Measurements from ENCODE around the gene DDR1. TPM values are rescaled to one million over a fixed set of nuclear protein-coding genes. Genes with fewer than 3 reads are reported as not detected.
"Not testable (repeated sequence)": the region's sequence is repeated elsewhere in the genome, so short reads cannot be mapped to it uniquely, and the experiment has no call there.

The DDR1 gene
- total and polyA plus RNA-seq, 4 donors, result 6.8 to 32.0 (median 22.5) TPM

GRCh38 chr6:30847971-30848436 is 36.3 kb upstream of the DDR1 start:
- WGBS, 2 donors, result 74 to 81% methylated on average over 9 of the region's 9 CpGs
- intact Hi-C loops (cut with DNase I), result no loop called here
- H3K4me3 ChIP-seq (ENCODE audit: low read length in 2 of 2), result no peak overlapping the region
- H3K4me1 ChIP-seq (ENCODE audit: control insufficient read depth in 1 of 2, insufficient read depth in 2 of 2, low read length in 2 of 2), result no peaks in the 10 kb centered on the region
- no peak for DNase-seq
- H3K27me3 ChIP-seq (ENCODE audit: control insufficient read depth in 1 of 2, insufficient read depth in 2 of 2, low read length in 1 of 2), result no peaks in the 10 kb centered on the region
- no peak overlapping the region for H3K27ac ChIP-seq (ENCODE audit: low read depth in 1 of 2, low read length in 2 of 2)
- no peaks in the 10 kb centered on the region for H3K36me3 ChIP-seq (ENCODE audit: control insufficient read depth in 1 of 2, insufficient read depth in 2 of 2, low read length in 1 of 2)
- no peaks in the 10 kb centered on the region for H3K9me3 ChIP-seq (ENCODE audit: control insufficient read depth, low read length)
- ATAC-seq (ENCODE audit: low FRiP score), result no peak

GRCh38 chr6:30849903-30850651 is 34.2 kb upstream of the DDR1 start:
- Histone ChIP-seq H3K9me3 (ENCODE audit: control insufficient read depth, low read length) (no peaks in the 10 kb centered on the region), H3K36me3 (ENCODE audit: control insufficient read depth in 1 of 2, insufficient read depth in 2 of 2, low read length in 1 of 2) (no peaks in the 10 kb centered on the region), H3K27ac (ENCODE audit: low read depth in 1 of 2, low read length in 2 of 2) (no peak overlapping the region), H3K4me1 (ENCODE audit: control insufficient read depth in 1 of 2, insufficient read depth in 2 of 2, low read length in 2 of 2) (no peaks in the 10 kb centered on the region), H3K4me3 (ENCODE audit: low read length in 2 of 2) (no peak overlapping the region), H3K27me3 (ENCODE audit: control insufficient read depth in 1 of 2, insufficient read depth in 2 of 2, low read length in 1 of 2) (no peaks in the 10 kb centered on the region)
- ATAC-seq (ENCODE audit: low FRiP score) (no peak), DNase-seq (no peak)
- WGBS, 2 donors, result 62 to 66% methylated on average over 6 of the region's 6 CpGs
- intact Hi-C loops (cut with DNase I), result no loop called here

GRCh38 chr6:30852459-30852858 is 31.9 kb upstream of the DDR1 start:
- H3K9me3 ChIP-seq (ENCODE audit: control insufficient read depth, low read length); H3K27ac ChIP-seq (ENCODE audit: low read depth in 1 of 2, low read length in 2 of 2); H3K4me1 ChIP-seq (ENCODE audit: control insufficient read depth in 1 of 2, insufficient read depth in 2 of 2, low read length in 2 of 2); ATAC-seq (ENCODE audit: low FRiP score); DNase-seq; intact Hi-C loops (cut with DNase I); H3K27me3 ChIP-seq (ENCODE audit: control insufficient read depth in 1 of 2, insufficient read depth in 2 of 2, low read length in 1 of 2); H3K4me3 ChIP-seq (ENCODE audit: low read length in 2 of 2); H3K36me3 ChIP-seq (ENCODE audit: control insufficient read depth in 1 of 2, insufficient read depth in 2 of 2, low read length in 1 of 2): not testable (repeated sequence)
- WGBS, 2 donors, result 92 to 97% methylated on average over 2 of the region's 2 CpGs

GRCh38 chr6:30854285-30855040 is 29.9 kb upstream of the DDR1 start:
- H3K27me3 ChIP-seq (ENCODE audit: control insufficient read depth in 1 of 2, insufficient read depth in 2 of 2, low read length in 1 of 2), result no peaks in the 10 kb centered on the region
- H3K4me1 ChIP-seq (ENCODE audit: control insufficient read depth in 1 of 2, insufficient read depth in 2 of 2, low read length in 2 of 2), result no peaks in the 10 kb centered on the region
- H3K27ac ChIP-seq (ENCODE audit: low read depth in 1 of 2, low read length in 2 of 2), result no peak overlapping the region
- no peaks in the 10 kb centered on the region for H3K36me3 ChIP-seq (ENCODE audit: control insufficient read depth in 1 of 2, insufficient read depth in 2 of 2, low read length in 1 of 2)
- no peak overlapping the region for H3K4me3 ChIP-seq (ENCODE audit: low read length in 2 of 2)
- 91 to 95% methylated on average over 5 of the region's 5 CpGs for WGBS, 2 donors
- intact Hi-C loops (cut with DNase I), result no loop called here
- DNase-seq (no peak), ATAC-seq (ENCODE audit: low FRiP score) (no peak)
- H3K9me3 ChIP-seq (ENCODE audit: control insufficient read depth, low read length), result no peaks in the 10 kb centered on the region

- H3K9me3 ChIP-seq (ENCODE audit: control insufficient read depth, low read length), result no peaks in the 10 kb centered on the region
- no peaks in the 10 kb centered on the region for H3K27me3 ChIP-seq (ENCODE audit: control insufficient read depth in 1 of 2, insufficient read depth in 2 of 2, low read length in 1 of 2)
- H3K4me1 ChIP-seq (ENCODE audit: control insufficient read depth in 1 of 2, insufficient read depth in 2 of 2, low read length in 2 of 2), result no peaks in the 10 kb centered on the region
- H3K27ac ChIP-seq (ENCODE audit: low read depth in 1 of 2, low read length in 2 of 2), result no peak overlapping the region
- WGBS, 2 donors, result 76 to 81% methylated on average over 6 of the region's 6 CpGs
- ATAC-seq (ENCODE audit: low FRiP score), result no peak
- H3K4me3 ChIP-seq (ENCODE audit: low read length in 2 of 2), result no peak overlapping the region
- no peak for DNase-seq
- intact Hi-C loops (cut with DNase I), result no loop called here
- no peaks in the 10 kb centered on the region for H3K36me3 ChIP-seq (ENCODE audit: control insufficient read depth in 1 of 2, insufficient read depth in 2 of 2, low read length in 1 of 2)
These were observed 28.8 kb upstream of the DDR1 start for GRCh38 chr6:30855429-30856075.

GRCh38 chr6:30857112-30857511 is 27.2 kb upstream of the DDR1 start:
- no peak overlapping the region for H3K4me3 ChIP-seq (ENCODE audit: low read length in 2 of 2)
- no peaks in the 10 kb centered on the region for H3K4me1 ChIP-seq (ENCODE audit: control insufficient read depth in 1 of 2, insufficient read depth in 2 of 2, low read length in 2 of 2)
- H3K9me3 ChIP-seq (ENCODE audit: control insufficient read depth, low read length), result no peaks in the 10 kb centered on the region
- H3K27ac ChIP-seq (ENCODE audit: low read depth in 1 of 2, low read length in 2 of 2), result no peak overlapping the region
- intact Hi-C loops (cut with DNase I), result no loop called here
- no peaks in the 10 kb centered on the region for H3K36me3 ChIP-seq (ENCODE audit: control insufficient read depth in 1 of 2, insufficient read depth in 2 of 2, low read length in 1 of 2)
- no peaks in the 10 kb centered on the region for H3K27me3 ChIP-seq (ENCODE audit: control insufficient read depth in 1 of 2, insufficient read depth in 2 of 2, low read length in 1 of 2)
- DNase-seq (no peak), ATAC-seq (ENCODE audit: low FRiP score) (no peak)
- 61 to 66% methylated on average over 5 of the region's 5 CpGs for WGBS, 2 donors

- 61 to 69% methylated on average over 5 of the region's 5 CpGs for WGBS, 2 donors
- DNase-seq (no peak), ATAC-seq (ENCODE audit: low FRiP score) (no peak)
- Histone ChIP-seq H3K4me1 (ENCODE audit: control insufficient read depth in 1 of 2, insufficient read depth in 2 of 2, low read length in 2 of 2) (no peaks in the 10 kb centered on the region), H3K27me3 (ENCODE audit: control insufficient read depth in 1 of 2, insufficient read depth in 2 of 2, low read length in 1 of 2) (no peaks in the 10 kb centered on the region), H3K27ac (ENCODE audit: low read depth in 1 of 2, low read length in 2 of 2) (no peak overlapping the region), H3K36me3 (ENCODE audit: control insufficient read depth in 1 of 2, insufficient read depth in 2 of 2, low read length in 1 of 2) (no peaks in the 10 kb centered on the region), H3K4me3 (ENCODE audit: low read length in 2 of 2) (no peak overlapping the region), H3K9me3 (ENCODE audit: control insufficient read depth, low read length) (no peaks in the 10 kb centered on the region)
- intact Hi-C loops (cut with DNase I), result no loop called here
These were observed 26.8 kb upstream of the DDR1 start for GRCh38 chr6:30857549-30857948.

GRCh38 chr6:30859726-30860125 is 24.6 kb upstream of the DDR1 start:
- H3K27ac ChIP-seq (ENCODE audit: low read depth in 1 of 2, low read length in 2 of 2); H3K36me3 ChIP-seq (ENCODE audit: control insufficient read depth in 1 of 2, insufficient read depth in 2 of 2, low read length in 1 of 2); H3K4me1 ChIP-seq (ENCODE audit: control insufficient read depth in 1 of 2, insufficient read depth in 2 of 2, low read length in 2 of 2); ATAC-seq (ENCODE audit: low FRiP score); intact Hi-C loops (cut with DNase I); DNase-seq; H3K9me3 ChIP-seq (ENCODE audit: control insufficient read depth, low read length); H3K27me3 ChIP-seq (ENCODE audit: control insufficient read depth in 1 of 2, insufficient read depth in 2 of 2, low read length in 1 of 2); H3K4me3 ChIP-seq (ENCODE audit: low read length in 2 of 2): not testable (repeated sequence)
- WGBS, 2 donors, result 98 to 99% methylated on average over 4 of the region's 4 CpGs

All from aorta (tissue), 5 donors.